NT2/D1 (cell line): ENCODE measurements around the gene ALOXE3.

Experiments
- DNase-seq: peaks from one replicate; pipeline ENCODE4 v3.0.0-alpha.2; 2011; ENCODE audit warnings: low read depth, low spot score
- H3K27me3 ChIP-seq: 2 replicates; pipeline ENCODE4 v1.6.0; 2011; ENCODE audit warnings: mild to moderate bottlenecking; ENCODE audit not compliant: insufficient read length, insufficient read depth
- H3K36me3 ChIP-seq: 2 replicates; pipeline ENCODE4 v1.6.1; 2011; ENCODE audit warnings: mild to moderate bottlenecking, low read length, mixed read lengths; ENCODE audit not compliant: insufficient read depth, insufficient read length
- H3K4me1 ChIP-seq: 2 replicates; pipeline ENCODE4 v1.5.1; 2011; ENCODE audit not compliant: insufficient read depth, insufficient read length
- H3K4me3 ChIP-seq: 2 replicates; pipeline ENCODE4 v1.5.1; 2011; ENCODE audit warnings: low read depth; ENCODE audit not compliant: insufficient read length
- H3K9ac ChIP-seq: 2 replicates; pipeline ENCODE4 v1.6.0; 2011; ENCODE audit warnings: low read depth; ENCODE audit not compliant: insufficient read length
- H3K9me3 ChIP-seq: 2 replicates; pipeline ENCODE4 v1.5.1; 2011; ENCODE audit warnings: mild to moderate bottlenecking, low read length; ENCODE audit not compliant: insufficient read depth
- SUZ12 ChIP-seq: IDR thresholded peaks from 2 replicates; pipeline ENCODE4 v1.6.1; 2011; ENCODE audit not compliant: insufficient read length, insufficient read depth; ENCODE audit errors: extremely low read depth
- YY1 ChIP-seq: IDR thresholded peaks from 2 replicates; pipeline ENCODE4 v1.6.1; 2011; ENCODE audit not compliant: insufficient read length, insufficient read depth
- ZNF274 ChIP-seq: IDR thresholded peaks from 2 replicates; pipeline ENCODE4 v1.6.1; 2011; ENCODE audit warnings: mild to moderate bottlenecking, low read depth, low read length

The ALOXE3 gene

GRCh38 chr17:8162233-8162996 is 44.1 kb upstream of the ALOXE3 start, which contains the start of gene VAMP2:
TSS of gene VAMP2 (minus strand) at chr17:8162948. CDS start at chr17:8162879, 69 bp downstream.
- Histone ChIP-seq H3K9me3 (no peaks in the 10 kb centered on the region), H3K4me1 (peaks cover 18% of the 10 kb centered on the region), H3K4me3 (peak within 1 kb of the TSS; percentile 87), H3K9ac (peak within 1 kb of the TSS; percentile 94), H3K36me3 (peaks cover 27% of the 10 kb centered on the region), H3K27me3 (no peaks in the 10 kb centered on the region)
- no peak for TF ChIP-seq ZNF274
- peak; percentile 61 for TF ChIP-seq YY1
- DNase-seq: no peak

- no peaks in the 10 kb centered on the region for H3K9me3 ChIP-seq
- peak overlapping the region; percentile 90 for H3K9ac ChIP-seq
- H3K4me1 ChIP-seq: peaks cover 18% of the 10 kb centered on the region
- no peak for DNase-seq
- peaks cover 27% of the 10 kb centered on the region for H3K36me3 ChIP-seq
- no peaks in the 10 kb centered on the region for H3K27me3 ChIP-seq
- TF ChIP-seq YY1 (no peak), SUZ12 (no peak), ZNF274 (no peak)
- H3K4me3 ChIP-seq: peak overlapping the region; percentile 87
Measured at GRCh38 chr17:8161289-8162232, 43.2 kb upstream of the ALOXE3 start.

DNA sequence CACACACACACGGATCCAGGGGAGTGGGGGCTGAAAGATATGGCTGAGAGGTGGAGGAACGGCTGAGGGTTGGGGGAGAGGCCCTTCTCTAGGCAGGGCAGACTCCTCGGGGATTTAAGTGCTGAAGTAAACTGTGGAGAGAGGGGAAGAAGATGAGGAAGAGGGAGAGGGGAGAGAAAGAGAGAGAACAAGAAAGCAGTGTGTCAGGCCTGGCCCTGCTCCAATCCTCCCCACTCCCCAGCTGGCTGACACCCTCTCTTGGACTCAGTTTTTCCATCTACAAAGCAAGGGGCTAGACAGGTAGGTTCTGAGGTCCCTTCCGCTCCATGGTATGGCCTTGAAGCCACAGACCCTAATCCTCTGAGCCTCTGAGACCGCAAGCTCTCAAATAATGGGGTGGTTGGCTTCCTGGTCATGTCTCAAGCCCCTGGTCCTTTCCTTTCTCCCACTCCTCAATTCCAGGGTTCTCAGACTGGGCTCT is 42.5 kb upstream of the ALOXE3 start:
- TF ChIP-seq ZNF274 (no peak), YY1 (no peak)
- peaks cover 27% of the 10 kb centered on the region for H3K36me3 ChIP-seq
- H3K4me1 ChIP-seq: peaks cover 18% of the 10 kb centered on the region
- no peak overlapping the region for H3K4me3 ChIP-seq
- DNase-seq: no peak
- H3K27me3 ChIP-seq: no peaks in the 10 kb centered on the region
- H3K9me3 ChIP-seq: no peaks in the 10 kb centered on the region
- H3K9ac ChIP-seq: peak overlapping the region; percentile 21

- H3K4me3 ChIP-seq: no peak overlapping the region
- no peak for TF ChIP-seq YY1
- TF ChIP-seq ZNF274: no peak
- TF ChIP-seq SUZ12: no peak
- no peaks in the 10 kb centered on the region for H3K27me3 ChIP-seq
- H3K9ac ChIP-seq: no peak overlapping the region
- no peak for DNase-seq
- H3K36me3 ChIP-seq: peaks cover 27% of the 10 kb centered on the region
- peaks cover 18% of the 10 kb centered on the region for H3K4me1 ChIP-seq
- no peaks in the 10 kb centered on the region for H3K9me3 ChIP-seq
Measured at GRCh38 chr17:8160224-8160577, 41.9 kb upstream of the ALOXE3 start.

DNA sequence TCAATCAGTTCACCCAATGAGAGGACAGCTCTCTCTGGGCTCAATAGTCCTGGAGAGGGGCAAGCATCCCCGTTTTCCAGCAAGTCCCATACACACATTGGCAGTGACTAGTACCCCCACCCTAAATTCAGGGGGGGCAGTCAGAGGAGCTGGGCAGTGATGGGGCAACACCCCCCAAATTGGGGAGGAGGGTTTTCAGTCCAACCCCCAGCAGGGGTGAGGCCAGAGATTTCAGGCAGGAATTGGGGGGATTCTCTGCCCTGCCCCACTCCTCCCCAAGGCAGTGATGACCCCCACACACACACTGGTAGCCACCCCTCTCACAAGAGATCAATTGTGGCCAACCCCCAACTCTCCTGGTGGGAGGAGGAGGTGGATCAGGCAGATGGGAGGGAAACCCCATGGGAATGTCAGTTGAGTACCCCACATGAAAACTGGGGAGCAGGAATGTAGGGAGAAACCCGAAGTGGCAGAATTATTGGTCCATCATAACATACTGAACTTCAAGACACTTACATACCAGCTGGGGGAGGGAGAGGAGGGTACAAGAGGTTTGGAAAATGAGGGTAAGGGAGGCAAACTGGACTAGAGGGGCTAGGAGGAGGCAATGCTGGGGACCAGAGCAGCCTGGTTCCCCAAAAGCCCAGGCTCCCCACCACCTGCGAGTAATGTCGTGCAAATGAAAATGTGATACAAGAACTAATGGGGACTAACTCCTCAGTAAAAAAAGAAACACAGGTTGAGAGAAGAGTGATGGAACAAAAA is 41.3 kb upstream of the ALOXE3 start:
- Histone ChIP-seq H3K4me1 (peaks cover 15% of the 10 kb centered on the region), H3K4me3 (no peak overlapping the region), H3K36me3 (peaks cover 27% of the 10 kb centered on the region), H3K9me3 (no peaks in the 10 kb centered on the region), H3K27me3 (no peaks in the 10 kb centered on the region), H3K9ac (no peak overlapping the region)
- TF ChIP-seq YY1 (no peak), SUZ12 (no peak), ZNF274 (no peak)
- no peak for DNase-seq

- Histone ChIP-seq H3K4me3 (no peak overlapping the region), H3K4me1 (peaks cover 14% of the 10 kb centered on the region), H3K9me3 (no peaks in the 10 kb centered on the region), H3K27me3 (no peaks in the 10 kb centered on the region), H3K9ac (no peak overlapping the region), H3K36me3 (peaks cover 27% of the 10 kb centered on the region)
- DNase-seq: no peak
- no peak for TF ChIP-seq SUZ12
- TF ChIP-seq YY1: no peak
- TF ChIP-seq ZNF274: no peak
Measured at GRCh38 chr17:8159032-8159400, 40.7 kb upstream of the ALOXE3 start.
